ENCODE data around the gene UTF1. TPM values are rescaled to one million over a fixed set of nuclear protein-coding genes. Genes with fewer than 3 reads are reported as not detected.

UTF1 gene
- total and polyA plus RNA-seq, 2 donors from 2014 or later: not detected

DNA sequence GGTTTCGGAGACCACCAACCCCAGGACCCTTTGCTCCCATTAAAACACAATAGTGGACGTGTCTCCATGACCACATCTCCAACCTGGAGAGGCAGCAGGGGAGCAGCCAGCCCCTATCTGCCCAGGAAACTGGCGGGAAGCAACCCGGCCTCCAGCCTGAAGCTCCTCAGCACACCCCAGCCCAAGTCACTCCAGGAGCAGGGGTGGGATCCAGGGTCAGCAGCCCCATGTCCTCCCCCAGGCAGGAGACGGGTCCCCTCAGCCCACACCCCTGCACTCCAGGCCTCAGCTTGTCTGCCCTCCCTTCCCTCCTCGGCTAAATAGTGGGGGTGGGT is 46.0 kb downstream of the UTF1 start:
- DNase-seq (peak in 1 of 5 donors; percentile 74), FAIRE-seq (no peak)
- no peaks in the 10 kb centered on the region for H3K9me3 ChIP-seq (ENCODE audit: control insufficient read depth in 2 of 3, insufficient read depth in 1 of 3, low read length in 3 of 3)
- H3K27ac ChIP-seq (ENCODE audit: low read depth in 2 of 2, low read length in 2 of 2): no peak overlapping the region
- TF ChIP-seq, protein P1, sequence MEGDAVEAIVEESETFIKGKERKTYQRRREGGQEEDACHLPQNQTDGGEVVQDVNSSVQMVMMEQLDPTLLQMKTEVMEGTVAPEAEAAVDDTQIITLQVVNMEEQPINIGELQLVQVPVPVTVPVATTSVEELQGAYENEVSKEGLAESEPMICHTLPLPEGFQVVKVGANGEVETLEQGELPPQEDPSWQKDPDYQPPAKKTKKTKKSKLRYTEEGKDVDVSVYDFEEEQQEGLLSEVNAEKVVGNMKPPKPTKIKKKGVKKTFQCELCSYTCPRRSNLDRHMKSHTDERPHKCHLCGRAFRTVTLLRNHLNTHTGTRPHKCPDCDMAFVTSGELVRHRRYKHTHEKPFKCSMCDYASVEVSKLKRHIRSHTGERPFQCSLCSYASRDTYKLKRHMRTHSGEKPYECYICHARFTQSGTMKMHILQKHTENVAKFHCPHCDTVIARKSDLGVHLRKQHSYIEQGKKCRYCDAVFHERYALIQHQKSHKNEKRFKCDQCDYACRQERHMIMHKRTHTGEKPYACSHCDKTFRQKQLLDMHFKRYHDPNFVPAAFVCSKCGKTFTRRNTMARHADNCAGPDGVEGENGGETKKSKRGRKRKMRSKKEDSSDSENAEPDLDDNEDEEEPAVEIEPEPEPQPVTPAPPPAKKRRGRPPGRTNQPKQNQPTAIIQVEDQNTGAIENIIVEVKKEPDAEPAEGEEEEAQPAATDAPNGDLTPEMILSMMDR (IDR thresholded peaks at IDR 0.05; ENCODE audit: borderline replicate concordance, extremely low read depth, insufficient read depth): no peak
- intact Hi-C loops (cut with DNase I): no loop called here
- no peaks in the 10 kb centered on the region for H3K4me1 ChIP-seq (ENCODE audit: control insufficient read depth in 2 of 3, insufficient read depth in 2 of 3, low read depth in 1 of 3, low read length in 3 of 3)
- H3K36me3 ChIP-seq (ENCODE audit: control insufficient read depth in 2 of 3, insufficient read depth in 3 of 3, low read length in 3 of 3): peaks cover 0 to 8% (median 3%) of the 10 kb centered on the region in 3 donors
- no peaks in the 10 kb centered on the region for H3K27me3 ChIP-seq (ENCODE audit: control insufficient read depth, insufficient read depth, low read length)
- no peak overlapping the region for H3K4me3 ChIP-seq (ENCODE audit: low read length in 3 of 3)
- H3K9ac ChIP-seq (ENCODE audit: low read length in 3 of 3): no peak overlapping the region

DNA sequence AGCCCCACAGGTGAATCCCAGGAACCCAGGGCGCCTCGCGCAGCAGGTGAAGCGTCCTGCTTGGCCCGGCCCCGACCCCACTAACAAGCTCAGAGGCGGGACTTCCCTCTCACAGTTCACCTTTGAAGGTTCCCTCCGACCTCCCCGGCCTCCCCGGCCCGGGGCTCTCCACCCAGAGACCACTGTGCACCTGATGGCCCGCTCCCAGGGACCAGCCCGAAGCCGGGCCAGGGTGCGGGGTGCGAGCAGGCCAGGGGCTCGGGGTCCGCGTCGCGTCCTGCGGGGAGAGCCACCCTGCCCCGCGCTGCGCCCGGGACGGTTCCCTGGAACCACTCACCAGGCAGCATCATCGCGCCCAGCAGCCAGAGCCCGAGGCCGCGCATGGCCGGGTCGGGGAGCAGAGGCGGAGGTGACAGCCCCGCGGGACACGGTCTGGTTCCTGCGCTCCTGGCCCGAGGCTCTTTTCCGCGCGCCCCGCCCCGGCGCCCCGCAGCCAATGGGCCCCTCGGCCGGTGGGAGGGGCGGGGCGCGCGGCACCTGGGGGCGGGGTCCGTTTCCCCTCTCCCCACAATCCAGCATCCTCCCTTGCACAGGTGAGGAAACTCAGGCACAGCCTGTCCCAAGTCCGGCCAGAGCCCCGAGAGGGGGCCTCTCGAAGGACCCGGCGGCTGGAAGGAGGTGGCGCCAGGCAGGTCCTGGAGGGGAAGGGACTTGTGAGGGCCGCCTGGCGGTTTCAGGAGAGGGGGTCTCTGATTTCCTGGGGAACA is 46.6 kb downstream of the UTF1 start, which contains the start of gene ADAM8:
Gene ADAM8, minus strand, starts transcription at position 434 of the 767 bp plus-strand sequence. Its CDS starts 51 bp downstream, at position 383.
- intact Hi-C loops (cut with DNase I): no loop called here
- FAIRE-seq: no peak
- no peaks in the 10 kb centered on the region for H3K9me3 ChIP-seq (ENCODE audit: control insufficient read depth in 2 of 3, insufficient read depth in 1 of 3, low read length in 3 of 3)
- no peak within 1 kb of the TSS for H3K4me3 ChIP-seq (ENCODE audit: low read length in 3 of 3)
- TF ChIP-seq, protein P1 (IDR thresholded peaks at IDR 0.05; ENCODE audit: borderline replicate concordance, extremely low read depth, insufficient read depth): no peak
- no peak within 1 kb of the TSS for H3K27ac ChIP-seq (ENCODE audit: low read depth in 2 of 2, low read length in 2 of 2)
- no peak within 1 kb of the TSS for H3K9ac ChIP-seq (ENCODE audit: low read length in 3 of 3)
- DNase-seq: peak; percentile 67 to 87 (median 77)
- H3K36me3 ChIP-seq (ENCODE audit: control insufficient read depth in 2 of 3, insufficient read depth in 3 of 3, low read length in 3 of 3): peaks cover 0 to 9% (median 3%) of the 10 kb centered on the region in 3 donors
- H3K4me1 ChIP-seq (ENCODE audit: control insufficient read depth in 2 of 3, insufficient read depth in 2 of 3, low read depth in 1 of 3, low read length in 3 of 3): no peaks in the 10 kb centered on the region
- H3K27me3 ChIP-seq (ENCODE audit: control insufficient read depth, insufficient read depth, low read length): no peaks in the 10 kb centered on the region

- TF ChIP-seq, protein P1 (IDR thresholded peaks at IDR 0.05; ENCODE audit: borderline replicate concordance, extremely low read depth, insufficient read depth): no peak
- peaks cover 0 to 17% (median 6%) of the 10 kb centered on the region in 3 donors for H3K36me3 ChIP-seq (ENCODE audit: control insufficient read depth in 2 of 3, insufficient read depth in 3 of 3, low read length in 3 of 3)
- no peaks in the 10 kb centered on the region for H3K27me3 ChIP-seq (ENCODE audit: control insufficient read depth, insufficient read depth, low read length)
- DNase-seq (peak in 3 of 5 donors; percentile 3 to 80 (median 67)), FAIRE-seq (no peak)
- no peak overlapping the region for H3K27ac ChIP-seq (ENCODE audit: low read depth in 2 of 2, low read length in 2 of 2)
- no peak overlapping the region for H3K4me3 ChIP-seq (ENCODE audit: low read length in 3 of 3)
- no peak overlapping the region for H3K9ac ChIP-seq (ENCODE audit: low read length in 3 of 3)
- no peaks in the 10 kb centered on the region for H3K4me1 ChIP-seq (ENCODE audit: control insufficient read depth in 2 of 3, insufficient read depth in 2 of 3, low read depth in 1 of 3, low read length in 3 of 3)
- no peaks in the 10 kb centered on the region for H3K9me3 ChIP-seq (ENCODE audit: control insufficient read depth in 2 of 3, insufficient read depth in 1 of 3, low read length in 3 of 3)
- intact Hi-C loops (cut with DNase I): no loop called here
These were observed 47.4 kb downstream of the UTF1 start for GRCh38 chr10:133277277-133277992.

Measured in kidney (tissue), 14 donors.